A549 (cell line): ENCODE data around the gene CUX1. TPM values are rescaled to one million over a fixed set of nuclear protein-coding genes. Genes with fewer than 3 reads are reported as not detected.

ENCODE experiments used
- ATAC-seq, 2 experiments: fragments of 200-7000 bp in 1 of 2; fragments of >200 bp in 1 of 2; cut with Nextera tagmentation in 1 of 2; cut with Tn5 transposase in 1 of 2; 3 replicates each; pipeline versions ENCODE4 v1.8.0 to v1.9.1; 2018 to 2020; ENCODE audit warnings: mild to moderate bottlenecking in 1 of 2, moderate library complexity in 1 of 2
- CTCF ChIA-PET: fragments of 300-600 bp; sonication (Branson Sonifier 250); formaldehyde crosslinking; extraction: SDS; loops from one replicate; lab custom pipeline; 2021; ENCODE audit warnings: antibody characterized with exemption, inconsistent platforms; lab: Yijun Ruan, JAX
- POLR2A ChIA-PET: fragments of 350-600 bp; formaldehyde crosslinking; extraction: SDS; loops from one replicate; lab custom pipeline; 2021; ENCODE audit warnings: antibody characterized with exemption, inconsistent platforms; lab: Yijun Ruan, JAX
- DNase-seq, 2 experiments: peaks; one replicate each; pipeline versions ENCODE4 v3.0.0 to v3.0.0-alpha.2; 2011 to 2016; ENCODE audit warnings: low read depth in 1 of 2, low spot score in 1 of 2
- FAIRE-seq: peaks from 2 replicates; lab custom pipeline; 2011; peaks lifted over from hg19 to GRCh38; lab: Jason Lieb, UNC
- H3K27ac ChIP-seq, 2 experiments: fragments of >200 bp; sonication (Bioruptor Twin); formaldehyde crosslinking; 3 replicates each; pipeline ENCODE4 v1.5.1; 2016 to 2017
- H3K4me1 ChIP-seq: fragments of >200 bp; sonication (Bioruptor Twin); formaldehyde crosslinking; 3 replicates; pipeline ENCODE4 v1.6.1; 2016
- H3K4me2 ChIP-seq: fragments of >200 bp; sonication (Bioruptor Twin); formaldehyde crosslinking; 3 replicates; pipeline ENCODE4 v1.6.1; 2016
- H3K4me3 ChIP-seq: fragments of >200 bp; sonication (Bioruptor Twin); formaldehyde crosslinking; 3 replicates; pipeline ENCODE4 v1.5.1; 2016
- H3K9me3 ChIP-seq: fragments of >200 bp; sonication (Bioruptor Twin); formaldehyde crosslinking; 3 replicates; pipeline ENCODE4 v1.6.1; 2016
- CHD4 ChIP-seq: fragments of 200-600 bp; sonication (generic); IDR thresholded peaks from 2 replicates; pipeline ENCODE4 v1.6.1; 2016; ENCODE audit warnings: antibody characterized with exemption, mild to moderate bottlenecking, borderline replicate concordance
- FOXS1 ChIP-seq: fragments of 250-450 bp; sonication (Bioruptor Pico); IDR thresholded peaks from 2 replicates; pipeline ENCODE4 v1.5.0; 2020; ENCODE audit warnings: mild to moderate bottlenecking, moderate library complexity
- HES2 ChIP-seq: fragments of >200 bp; sonication (Bioruptor Twin); formaldehyde crosslinking; IDR thresholded peaks from 2 replicates; pipeline ENCODE4 v1.6.1; 2016
- HOXB13 ChIP-seq: fragments of 250-450 bp; sonication (Bioruptor Pico); IDR thresholded peaks from 2 replicates; pipeline ENCODE4 v1.5.0; 2020; ENCODE audit warnings: low read depth, mild to moderate bottlenecking, moderate library complexity
- JUN ChIP-seq, 2 experiments: fragments of >200 bp; sonication (Bioruptor Twin); formaldehyde crosslinking; IDR thresholded peaks; 2 replicates in 1 of 2; 3 replicates in 1 of 2; pipeline ENCODE4 v1.6.1; 2016 to 2017
- KDM5A ChIP-seq: fragments of 200-600 bp; sonication (generic); IDR thresholded peaks from 2 replicates; pipeline ENCODE4 v1.6.1; 2016; ENCODE audit warnings: antibody characterized with exemption, mild to moderate bottlenecking
- RARB ChIP-seq: fragments of 250-450 bp; sonication (Bioruptor Pico); IDR thresholded peaks from 2 replicates; pipeline ENCODE4 v1.8.0; 2021; ENCODE audit warnings: mild to moderate bottlenecking, moderate library complexity
- RFX5 ChIP-seq: fragments of 450-650 bp; IDR thresholded peaks from 2 replicates; pipeline ENCODE4 v1.7.1; 2014; ENCODE audit warnings: antibody characterized with exemption, mild to moderate bottlenecking, moderate library complexity
- SREBF2 ChIP-seq: fragments of 450-650 bp; IDR thresholded peaks from 2 replicates; pipeline ENCODE4 v1.6.1; 2014; ENCODE audit warnings: mild to moderate bottlenecking, moderate library complexity
- TP53 ChIP-seq: fragments of 250-450 bp; sonication (Bioruptor Pico); IDR thresholded peaks from 2 replicates; pipeline ENCODE4 v1.5.0; 2021; ENCODE audit warnings: mild to moderate bottlenecking, moderate library complexity
- ZSCAN20 ChIP-seq: fragments of 250-450 bp; sonication (Bioruptor Pico); IDR thresholded peaks from 2 replicates; pipeline ENCODE4 v1.8.0; 2022; ENCODE audit warnings: mild to moderate bottlenecking, moderate library complexity
- WGBS: methylation state at CpG from one replicate; pipeline ENCODE4 v1.1.6; 2017; ENCODE audit errors: missing lambda C conversion rate; 5-methylcytosine and 5-hydroxymethylcytosine counted together
- polyA plus RNA-seq, 4 experiments: library from polyadenylated mRNA; depleted of rRNA in 3 of 4; stranded (reverse); fragments of >200 nt; fragmentation: RNase III in 1 of 4; extraction: RNeasy Plus Mini Kit Qiagen cat#74134 plus additional on column Dnase treatment in 1 of 4; gene quantifications; 2 replicates in 3 of 4; 3 replicates in 1 of 4; pipeline ENCODE4 v1.2.3, GENCODE V29; 2011 to 2017
- TF ChIP-seq, protein P1 (sequence below): fragments of 150-350 bp; IDR thresholded peaks from 2 replicates; pipeline ENCODE4 v1.6.1; 2014; ENCODE audit warnings: low read depth, mild to moderate bottlenecking, low read length
- TF ChIP-seq, protein P2 (sequence below): fragments of >200 bp; sonication (Bioruptor Twin); formaldehyde crosslinking; IDR thresholded peaks from 3 replicates; pipeline ENCODE4 v1.6.1; 2016
- TF ChIP-seq, protein P3 (sequence below): fragments of 450-650 bp; IDR thresholded peaks from 2 replicates; pipeline ENCODE4 v1.6.1; 2014; ENCODE audit warnings: antibody characterized with exemption
- TF ChIP-seq, protein P4 (sequence below): IDR thresholded peaks from 2 replicates; pipeline ENCODE4 v1.6.1; 2012

Gene CUX1
- polyA plus RNA-seq, 2 of the 4 experiments (the other 2 are of a cell fraction): 32.7 to 33.4 TPM

- TF ChIP-seq FOXS1 (CRISPR knock-in tag) (no peak), KDM5A (no peak)
- TF ChIP-seq, protein P1, sequence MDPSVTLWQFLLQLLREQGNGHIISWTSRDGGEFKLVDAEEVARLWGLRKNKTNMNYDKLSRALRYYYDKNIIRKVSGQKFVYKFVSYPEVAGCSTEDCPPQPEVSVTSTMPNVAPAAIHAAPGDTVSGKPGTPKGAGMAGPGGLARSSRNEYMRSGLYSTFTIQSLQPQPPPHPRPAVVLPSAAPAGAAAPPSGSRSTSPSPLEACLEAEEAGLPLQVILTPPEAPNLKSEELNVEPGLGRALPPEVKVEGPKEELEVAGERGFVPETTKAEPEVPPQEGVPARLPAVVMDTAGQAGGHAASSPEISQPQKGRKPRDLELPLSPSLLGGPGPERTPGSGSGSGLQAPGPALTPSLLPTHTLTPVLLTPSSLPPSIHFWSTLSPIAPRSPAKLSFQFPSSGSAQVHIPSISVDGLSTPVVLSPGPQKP: no peak
- TF ChIP-seq, all 56 proteins: peak for 0
These were observed 174.4 kb downstream of the CUX1 start (continued) for GRCh38 chr7:101991860-101992259.

DNA sequence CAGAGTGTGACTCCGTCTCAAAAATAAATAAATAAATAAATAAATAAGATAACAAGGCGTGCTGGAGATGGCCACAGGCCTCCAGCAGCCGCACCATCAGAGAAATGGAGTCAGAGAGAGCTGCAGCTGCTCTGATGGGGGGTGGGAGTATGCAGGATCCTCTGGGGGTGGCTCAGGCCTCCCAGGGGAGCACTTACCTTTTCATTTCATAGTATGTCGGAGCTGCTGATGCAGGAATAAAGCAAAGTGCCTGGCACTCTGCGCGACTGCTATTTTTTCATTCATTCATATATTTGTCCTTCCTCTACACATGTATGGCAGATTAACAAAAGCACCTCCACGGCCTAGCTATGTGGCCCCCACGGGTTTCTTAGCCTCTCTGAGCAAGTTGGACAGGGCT, 175.9 kb downstream of the CUX1 start:
- no peak overlapping the region for H3K4me2 ChIP-seq
- 96% methylated on average over 8 of the region's 8 CpGs for WGBS
- H3K4me1 ChIP-seq: peaks cover 9% of the 10 kb centered on the region; the same call in 2 of the 3 replicates
- ChIA-PET CTCF (no interaction called here), POLR2A (no interaction called here)
- FAIRE-seq: no peak
- no peak for DNase-seq
- no peak overlapping the region for H3K4me3 ChIP-seq
- H3K9me3 ChIP-seq: no peaks in the 10 kb centered on the region
- ATAC-seq: no peak
- no peak for TF ChIP-seq ZSCAN20
- TF ChIP-seq, protein P2, sequence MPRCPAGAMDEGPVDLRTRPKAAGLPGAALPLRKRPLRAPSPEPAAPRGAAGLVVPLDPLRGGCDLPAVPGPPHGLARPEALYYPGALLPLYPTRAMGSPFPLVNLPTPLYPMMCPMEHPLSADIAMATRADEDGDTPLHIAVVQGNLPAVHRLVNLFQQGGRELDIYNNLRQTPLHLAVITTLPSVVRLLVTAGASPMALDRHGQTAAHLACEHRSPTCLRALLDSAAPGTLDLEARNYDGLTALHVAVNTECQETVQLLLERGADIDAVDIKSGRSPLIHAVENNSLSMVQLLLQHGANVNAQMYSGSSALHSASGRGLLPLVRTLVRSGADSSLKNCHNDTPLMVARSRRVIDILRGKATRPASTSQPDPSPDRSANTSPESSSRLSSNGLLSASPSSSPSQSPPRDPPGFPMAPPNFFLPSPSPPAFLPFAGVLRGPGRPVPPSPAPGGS: no peak
- 0 out of 6 replicates have a peak overlapping the region, but pooled peaks of 1 of the 2 experiments have one; percentile 30 for H3K27ac ChIP-seq

DNA sequence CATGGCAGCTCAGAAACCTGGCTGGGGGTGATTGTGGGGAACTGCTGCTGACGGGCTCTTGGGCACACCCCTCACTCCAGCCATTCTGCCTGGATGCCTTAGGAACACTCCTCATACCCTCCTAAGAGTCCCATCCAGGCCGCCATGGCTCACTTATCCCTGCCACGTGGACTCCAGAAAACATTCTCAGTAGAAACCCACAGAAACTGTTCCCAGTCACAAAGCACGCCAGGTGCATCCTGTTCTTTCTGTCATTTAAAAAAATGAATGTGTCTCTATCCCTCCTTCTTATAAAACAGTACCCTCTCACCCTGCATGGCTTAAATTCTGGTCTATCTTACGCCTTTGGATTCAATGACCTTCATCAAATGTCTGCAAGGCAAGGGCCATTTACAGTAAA, 177.7 kb downstream of the CUX1 start:
- ChIA-PET POLR2A (no interaction called here), CTCF (no interaction called here)
- TF ChIP-seq HOXB13 (CRISPR knock-in tag): no peak
- no peak for TF ChIP-seq TP53 (CRISPR knock-in tag)
- TF ChIP-seq, protein P3, sequence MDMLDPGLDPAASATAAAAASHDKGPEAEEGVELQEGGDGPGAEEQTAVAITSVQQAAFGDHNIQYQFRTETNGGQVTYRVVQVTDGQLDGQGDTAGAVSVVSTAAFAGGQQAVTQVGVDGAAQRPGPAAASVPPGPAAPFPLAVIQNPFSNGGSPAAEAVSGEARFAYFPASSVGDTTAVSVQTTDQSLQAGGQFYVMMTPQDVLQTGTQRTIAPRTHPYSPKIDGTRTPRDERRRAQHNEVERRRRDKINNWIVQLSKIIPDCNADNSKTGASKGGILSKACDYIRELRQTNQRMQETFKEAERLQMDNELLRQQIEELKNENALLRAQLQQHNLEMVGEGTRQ: no peak
- TF ChIP-seq RFX5: no peak
- TF ChIP-seq, protein P1: no peak
- TF ChIP-seq, protein P4, sequence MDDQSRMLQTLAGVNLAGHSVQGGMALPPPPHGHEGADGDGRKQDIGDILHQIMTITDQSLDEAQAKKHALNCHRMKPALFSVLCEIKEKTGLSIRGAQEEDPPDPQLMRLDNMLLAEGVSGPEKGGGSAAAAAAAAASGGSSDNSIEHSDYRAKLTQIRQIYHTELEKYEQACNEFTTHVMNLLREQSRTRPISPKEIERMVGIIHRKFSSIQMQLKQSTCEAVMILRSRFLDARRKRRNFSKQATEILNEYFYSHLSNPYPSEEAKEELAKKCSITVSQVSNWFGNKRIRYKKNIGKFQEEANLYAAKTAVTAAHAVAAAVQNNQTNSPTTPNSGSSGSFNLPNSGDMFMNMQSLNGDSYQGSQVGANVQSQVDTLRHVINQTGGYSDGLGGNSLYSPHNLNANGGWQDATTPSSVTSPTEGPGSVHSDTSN: no peak
- no peak for TF ChIP-seq RARB
- TF ChIP-seq JUN (IDR thresholded peaks at IDR 0.05): no peak
- TF ChIP-seq SREBF2: no peak
- no peak for TF ChIP-seq CHD4
- no peak for TF ChIP-seq HES2
- TF ChIP-seq KDM5A: no peak
- WGBS: 97% methylated on average over 5 of the region's 5 CpGs
- DNase-seq (no peak), ATAC-seq (no peak), FAIRE-seq (no peak)
- Histone ChIP-seq H3K4me1 (peaks cover 9% of the 10 kb centered on the region; the same call in 2 of the 3 replicates), H3K9me3 (no peaks in the 10 kb centered on the region), H3K4me2 (no peak overlapping the region), H3K4me3 (no peak overlapping the region), H3K27ac (no peak overlapping the region)
